MM.1S (cell line): Measurements from ENCODE around the gene PLXNA2.

ENCODE experiments used
- EZH2 ChIP-seq: fragments of 300-600 bp; sonication (generic); optimal IDR thresholded peaks from 2 replicates; pipeline ENCODE3; 2017; ENCODE audit warnings: low read depth, mild to moderate bottlenecking, antibody characterized with exemption, low read length, mixed read lengths
- TF ChIP-seq, protein P1 (sequence below): fragments of 300-600 bp; sonication (generic); IDR thresholded peaks from 2 replicates; pipeline ENCODE4 v1.5.1; 2016; ENCODE audit warnings: antibody characterized with exemption, low read length, mixed read lengths

GRCh38 chr1:208002672-208003071 is 241.5 kb downstream of the PLXNA2 start:
- TF ChIP-seq, protein P1, sequence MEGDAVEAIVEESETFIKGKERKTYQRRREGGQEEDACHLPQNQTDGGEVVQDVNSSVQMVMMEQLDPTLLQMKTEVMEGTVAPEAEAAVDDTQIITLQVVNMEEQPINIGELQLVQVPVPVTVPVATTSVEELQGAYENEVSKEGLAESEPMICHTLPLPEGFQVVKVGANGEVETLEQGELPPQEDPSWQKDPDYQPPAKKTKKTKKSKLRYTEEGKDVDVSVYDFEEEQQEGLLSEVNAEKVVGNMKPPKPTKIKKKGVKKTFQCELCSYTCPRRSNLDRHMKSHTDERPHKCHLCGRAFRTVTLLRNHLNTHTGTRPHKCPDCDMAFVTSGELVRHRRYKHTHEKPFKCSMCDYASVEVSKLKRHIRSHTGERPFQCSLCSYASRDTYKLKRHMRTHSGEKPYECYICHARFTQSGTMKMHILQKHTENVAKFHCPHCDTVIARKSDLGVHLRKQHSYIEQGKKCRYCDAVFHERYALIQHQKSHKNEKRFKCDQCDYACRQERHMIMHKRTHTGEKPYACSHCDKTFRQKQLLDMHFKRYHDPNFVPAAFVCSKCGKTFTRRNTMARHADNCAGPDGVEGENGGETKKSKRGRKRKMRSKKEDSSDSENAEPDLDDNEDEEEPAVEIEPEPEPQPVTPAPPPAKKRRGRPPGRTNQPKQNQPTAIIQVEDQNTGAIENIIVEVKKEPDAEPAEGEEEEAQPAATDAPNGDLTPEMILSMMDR: no peak
- no peak for TF ChIP-seq EZH2
